ENCODE measurements around the gene CYP11A1. TPM values are rescaled to one million over a fixed set of nuclear protein-coding genes. Genes with fewer than 3 reads are reported as not detected.

The CYP11A1 gene
- total RNA-seq, 1 donor from 2014 or later = 2.0 TPM

DNA sequence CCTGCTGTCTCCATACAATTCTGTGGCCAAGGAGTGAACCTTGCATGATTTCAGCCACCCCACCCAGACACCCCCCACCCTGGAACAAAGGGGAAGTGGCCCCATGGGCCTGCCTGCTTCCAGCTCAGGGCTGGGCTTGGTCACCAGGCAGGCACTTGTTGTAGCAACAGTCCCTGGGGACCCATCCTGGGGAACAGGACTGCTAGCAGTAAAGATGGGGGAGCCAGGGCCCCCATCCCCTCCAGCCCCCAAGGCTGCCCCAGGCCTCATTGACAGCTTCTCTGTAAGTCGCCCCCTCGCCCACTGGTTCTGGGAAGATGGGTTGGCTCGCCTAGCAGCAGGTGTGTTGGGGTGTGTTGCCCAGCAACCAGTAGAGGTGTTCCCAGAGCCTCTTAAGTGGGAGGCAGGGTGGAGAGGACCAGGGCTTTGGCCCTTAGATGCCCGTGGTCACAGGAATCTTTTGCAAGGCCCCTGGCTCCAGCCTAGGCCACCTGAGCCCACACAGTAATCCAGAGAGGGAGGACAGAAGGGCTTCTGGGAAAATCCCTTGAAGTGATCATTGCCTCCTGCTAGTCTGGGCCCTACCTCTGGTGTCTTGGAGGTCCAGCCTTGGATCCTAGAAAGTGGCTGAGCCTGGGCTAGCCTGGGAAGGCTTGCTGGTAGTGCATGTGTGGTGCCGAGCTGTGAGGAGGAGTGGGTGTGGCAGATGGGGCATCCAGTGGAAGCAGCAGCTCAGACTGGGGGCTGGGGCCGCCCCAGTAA, 48.9 kb downstream of the CYP11A1 start:
- no peak for DNase-seq (ENCODE audit: low spot score, unreplicated experiment)
- H3K27me3 Mint-ChIP-seq = peaks cover 16% of the 10 kb centered on the region
- H3K4me1 Mint-ChIP-seq (ENCODE audit: low read depth) = peaks cover 11% of the 10 kb centered on the region
- no peaks in the 10 kb centered on the region for H3K36me3 Mint-ChIP-seq (ENCODE audit: insufficient read depth)
- H3K4me3 Mint-ChIP-seq (ENCODE audit: low read depth) = no peak overlapping the region
- no peak overlapping the region for H3K27ac Mint-ChIP-seq
- TF ChIP-seq, protein P1, sequence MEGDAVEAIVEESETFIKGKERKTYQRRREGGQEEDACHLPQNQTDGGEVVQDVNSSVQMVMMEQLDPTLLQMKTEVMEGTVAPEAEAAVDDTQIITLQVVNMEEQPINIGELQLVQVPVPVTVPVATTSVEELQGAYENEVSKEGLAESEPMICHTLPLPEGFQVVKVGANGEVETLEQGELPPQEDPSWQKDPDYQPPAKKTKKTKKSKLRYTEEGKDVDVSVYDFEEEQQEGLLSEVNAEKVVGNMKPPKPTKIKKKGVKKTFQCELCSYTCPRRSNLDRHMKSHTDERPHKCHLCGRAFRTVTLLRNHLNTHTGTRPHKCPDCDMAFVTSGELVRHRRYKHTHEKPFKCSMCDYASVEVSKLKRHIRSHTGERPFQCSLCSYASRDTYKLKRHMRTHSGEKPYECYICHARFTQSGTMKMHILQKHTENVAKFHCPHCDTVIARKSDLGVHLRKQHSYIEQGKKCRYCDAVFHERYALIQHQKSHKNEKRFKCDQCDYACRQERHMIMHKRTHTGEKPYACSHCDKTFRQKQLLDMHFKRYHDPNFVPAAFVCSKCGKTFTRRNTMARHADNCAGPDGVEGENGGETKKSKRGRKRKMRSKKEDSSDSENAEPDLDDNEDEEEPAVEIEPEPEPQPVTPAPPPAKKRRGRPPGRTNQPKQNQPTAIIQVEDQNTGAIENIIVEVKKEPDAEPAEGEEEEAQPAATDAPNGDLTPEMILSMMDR (IDR thresholded peaks at IDR 0.05; ENCODE audit: unreplicated experiment) = no peak
- H3K9me3 Mint-ChIP-seq (ENCODE audit: low read depth) = no peaks in the 10 kb centered on the region

DNA sequence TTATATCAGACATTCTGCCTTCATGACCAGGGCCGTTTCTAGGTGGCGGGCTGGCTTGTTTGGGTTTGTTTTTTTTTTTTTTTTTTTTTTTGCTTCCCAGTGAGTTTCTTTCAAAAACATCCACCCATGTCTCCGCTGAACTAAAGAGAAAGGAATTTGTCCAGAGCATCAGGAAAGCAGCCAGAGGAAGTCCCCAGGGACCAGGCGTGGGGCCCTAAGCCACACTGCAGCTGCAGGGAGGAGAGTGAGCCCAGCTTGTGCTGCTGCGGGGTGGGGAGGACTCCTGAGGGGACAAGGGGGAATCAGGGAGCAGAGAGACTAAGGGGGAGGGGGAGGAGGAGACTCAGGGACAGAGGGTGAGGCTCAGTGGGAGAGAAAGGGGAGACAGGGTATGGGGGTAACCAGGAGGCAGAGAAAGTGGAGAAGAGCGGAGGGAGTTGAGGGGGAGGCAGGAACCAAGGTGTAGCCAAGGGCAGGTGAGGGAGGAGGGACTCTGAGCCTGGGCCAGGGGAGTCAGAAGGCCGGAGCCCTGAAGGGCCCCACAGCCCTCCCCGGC, 49.5 kb downstream of the CYP11A1 start:
- H3K36me3 Mint-ChIP-seq (ENCODE audit: insufficient read depth) = no peaks in the 10 kb centered on the region
- peak overlapping the region; percentile 49 for H3K27ac Mint-ChIP-seq
- H3K4me3 Mint-ChIP-seq (ENCODE audit: low read depth) = no peak overlapping the region
- TF ChIP-seq, protein P1 (IDR thresholded peaks at IDR 0.05; ENCODE audit: unreplicated experiment) = no peak
- H3K9me3 Mint-ChIP-seq (ENCODE audit: low read depth) = no peaks in the 10 kb centered on the region
- peaks cover 16% of the 10 kb centered on the region for H3K27me3 Mint-ChIP-seq
- no peak for DNase-seq (ENCODE audit: low spot score, unreplicated experiment)
- peaks cover 11% of the 10 kb centered on the region for H3K4me1 Mint-ChIP-seq (ENCODE audit: low read depth)

DNA sequence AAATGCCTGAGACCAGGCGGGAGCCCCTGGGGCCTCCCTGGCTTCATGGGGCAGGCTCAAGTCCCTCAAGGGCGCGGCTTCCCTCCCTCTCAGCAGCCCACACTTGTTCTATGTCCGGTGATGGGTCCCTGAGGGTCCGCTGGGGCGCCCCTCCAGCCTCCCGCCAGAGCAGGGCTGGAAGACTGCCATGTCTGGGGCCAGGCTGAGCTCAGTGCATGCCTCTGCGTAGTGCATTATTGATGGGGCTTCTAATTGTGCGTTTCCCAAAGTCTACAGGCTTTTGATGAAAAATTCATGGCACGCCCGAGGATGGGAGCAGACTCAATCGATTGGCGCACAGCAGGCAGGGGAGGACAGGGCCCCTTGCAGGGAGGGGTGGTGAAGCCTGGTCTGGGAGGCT, 51.3 kb downstream of the CYP11A1 start:
- peaks cover 28% of the 10 kb centered on the region for H3K4me1 Mint-ChIP-seq (ENCODE audit: low read depth)
- no peaks in the 10 kb centered on the region for H3K9me3 Mint-ChIP-seq (ENCODE audit: low read depth)
- no peak overlapping the region for H3K4me3 Mint-ChIP-seq (ENCODE audit: low read depth)
- no peak for DNase-seq (ENCODE audit: low spot score, unreplicated experiment)
- H3K36me3 Mint-ChIP-seq (ENCODE audit: insufficient read depth) = no peaks in the 10 kb centered on the region
- TF ChIP-seq, protein P1 (IDR thresholded peaks at IDR 0.05; ENCODE audit: unreplicated experiment) = no peak
- peaks cover 23% of the 10 kb centered on the region for H3K27me3 Mint-ChIP-seq
- H3K27ac Mint-ChIP-seq = no peak overlapping the region

DNA sequence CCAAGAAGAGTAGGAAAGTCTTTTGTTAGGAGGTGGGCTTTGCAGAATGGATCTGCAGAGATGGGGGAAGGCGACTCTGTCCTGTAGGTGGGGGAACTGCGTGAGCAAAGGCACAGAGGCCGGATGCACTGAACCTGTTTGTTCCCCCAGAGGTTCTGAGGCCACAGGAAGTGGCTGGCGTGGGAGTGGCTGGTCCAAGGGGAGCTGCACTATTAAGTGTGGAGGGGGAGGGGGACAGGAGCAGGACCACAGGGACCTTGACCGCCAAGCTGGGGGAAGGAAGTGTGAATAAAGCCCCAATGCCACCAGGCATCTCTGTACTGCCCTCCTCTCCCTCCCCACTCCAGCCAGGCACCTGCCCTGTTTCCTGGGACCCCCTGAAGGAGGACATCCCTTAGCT, 51.8 kb downstream of the CYP11A1 start:
- Mint-ChIP-seq H3K36me3 (ENCODE audit: insufficient read depth) (no peaks in the 10 kb centered on the region), H3K4me3 (ENCODE audit: low read depth) (no peak overlapping the region), H3K27ac (no peak overlapping the region), H3K27me3 (peaks cover 28% of the 10 kb centered on the region), H3K4me1 (ENCODE audit: low read depth) (peaks cover 28% of the 10 kb centered on the region), H3K9me3 (ENCODE audit: low read depth) (no peaks in the 10 kb centered on the region)
- TF ChIP-seq, protein P1 (IDR thresholded peaks at IDR 0.05; ENCODE audit: unreplicated experiment) = no peak
- DNase-seq (ENCODE audit: low spot score, unreplicated experiment) = no peak

DNA sequence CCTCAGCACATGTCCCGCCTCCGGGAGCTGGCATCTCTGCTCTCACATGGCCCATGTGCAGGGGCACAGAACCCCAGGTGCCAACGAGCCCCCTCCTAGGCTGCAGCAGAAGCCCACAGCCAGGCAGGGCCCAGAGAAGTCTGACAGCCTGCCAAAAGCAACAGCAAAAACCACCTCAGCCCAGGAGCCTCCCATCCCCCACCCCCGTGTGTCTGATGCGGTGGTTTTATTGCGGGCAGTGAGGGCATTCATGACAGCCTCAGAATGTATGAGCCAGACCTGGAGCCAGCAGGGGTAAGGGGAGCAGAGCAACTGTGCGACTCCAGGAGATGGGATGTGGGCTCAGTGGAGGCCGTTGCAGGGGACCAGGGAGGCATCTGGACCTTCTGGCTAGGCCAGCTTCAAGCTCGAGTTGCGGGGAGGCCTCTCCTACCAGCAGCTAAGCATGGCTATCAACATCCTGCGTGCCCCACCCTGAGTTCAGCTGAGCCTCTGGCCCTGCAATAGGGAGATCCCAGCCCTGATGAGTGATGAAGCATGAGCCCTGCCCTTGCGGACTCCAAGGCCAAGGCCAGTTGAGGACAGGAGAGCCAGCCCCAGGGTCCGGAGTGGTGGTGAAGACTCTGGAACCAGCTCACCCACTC, 52.5 kb downstream of the CYP11A1 start:
- TF ChIP-seq, protein P1 (IDR thresholded peaks at IDR 0.05; ENCODE audit: unreplicated experiment) = no peak
- H3K36me3 Mint-ChIP-seq (ENCODE audit: insufficient read depth) = no peaks in the 10 kb centered on the region
- H3K4me3 Mint-ChIP-seq (ENCODE audit: low read depth) = no peak overlapping the region
- peaks cover 28% of the 10 kb centered on the region for H3K4me1 Mint-ChIP-seq (ENCODE audit: low read depth)
- peaks cover 33% of the 10 kb centered on the region for H3K27me3 Mint-ChIP-seq
- no peak for DNase-seq (ENCODE audit: low spot score, unreplicated experiment)
- H3K27ac Mint-ChIP-seq = no peak overlapping the region
- H3K9me3 Mint-ChIP-seq (ENCODE audit: low read depth) = no peaks in the 10 kb centered on the region

All from progenitor cell of endocrine pancreas (in vitro differentiated cells).